NT2/D1 (cell line): ENCODE results near the gene MAP3K10.
"Not testable (repeated sequence)": the region's sequence is repeated elsewhere in the genome, so short reads cannot be mapped to it uniquely, and the experiment has no call there.

ENCODE experiments used
- SUZ12 ChIP-seq: IDR thresholded peaks from 2 replicates; pipeline ENCODE4 v1.6.1; 2011; ENCODE audit not compliant: insufficient read length, insufficient read depth; ENCODE audit errors: extremely low read depth
- YY1 ChIP-seq: IDR thresholded peaks from 2 replicates; pipeline ENCODE4 v1.6.1; 2011; ENCODE audit not compliant: insufficient read length, insufficient read depth
- ZNF274 ChIP-seq: IDR thresholded peaks from 2 replicates; pipeline ENCODE4 v1.6.1; 2011; ENCODE audit warnings: mild to moderate bottlenecking, low read depth, low read length

GRCh38 chr19:40171293-40171692 lies 19.9 kb upstream of the MAP3K10 start:
- TF ChIP-seq ZNF274, SUZ12, YY1: not testable (repeated sequence)
